NCI-H146 treated with DMSO at 0.1 percent for 48 hours (cell line): Measurements from ENCODE around the gene MXRA8.
"Not testable (repeated sequence)": the region's sequence is repeated elsewhere in the genome, so short reads cannot be mapped to it uniquely, and the experiment has no call there.

Experiments
- DNase-seq: peaks from one replicate; lab custom pipeline; 2025; ENCODE audit not compliant: unreplicated experiment; lab: John Stamatoyannopoulos, UW

The MXRA8 gene

GRCh38 chr1:1393014-1393413, 34.7 kb upstream of the MXRA8 start:
- no peak for DNase-seq

- DNase-seq = no peak
Measured at GRCh38 chr1:1391225-1391624, 32.9 kb upstream of the MXRA8 start.

- no peak for DNase-seq
Measured at GRCh38 chr1:1390675-1391074, 32.3 kb upstream of the MXRA8 start.

DNA sequence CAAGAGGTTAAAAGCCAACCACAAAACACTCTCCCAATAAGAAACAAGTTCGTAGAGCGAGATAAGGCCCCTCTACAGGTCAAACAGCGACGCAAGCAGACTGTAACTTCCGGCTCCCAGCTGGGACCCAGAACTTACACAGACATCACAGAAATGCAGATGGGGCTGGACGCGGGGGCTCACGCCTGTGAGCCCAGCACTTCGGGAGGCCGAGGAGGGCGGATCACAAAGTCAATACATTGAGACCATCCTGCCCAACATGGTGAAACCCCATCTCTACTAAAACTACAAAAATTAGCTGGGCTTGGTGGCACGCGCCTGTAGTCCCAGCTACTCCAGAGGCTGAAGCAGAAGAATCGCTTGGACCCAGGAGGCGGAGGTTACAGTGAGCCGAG, 29.7 kb upstream of the MXRA8 start:
- no peak for DNase-seq

DNA sequence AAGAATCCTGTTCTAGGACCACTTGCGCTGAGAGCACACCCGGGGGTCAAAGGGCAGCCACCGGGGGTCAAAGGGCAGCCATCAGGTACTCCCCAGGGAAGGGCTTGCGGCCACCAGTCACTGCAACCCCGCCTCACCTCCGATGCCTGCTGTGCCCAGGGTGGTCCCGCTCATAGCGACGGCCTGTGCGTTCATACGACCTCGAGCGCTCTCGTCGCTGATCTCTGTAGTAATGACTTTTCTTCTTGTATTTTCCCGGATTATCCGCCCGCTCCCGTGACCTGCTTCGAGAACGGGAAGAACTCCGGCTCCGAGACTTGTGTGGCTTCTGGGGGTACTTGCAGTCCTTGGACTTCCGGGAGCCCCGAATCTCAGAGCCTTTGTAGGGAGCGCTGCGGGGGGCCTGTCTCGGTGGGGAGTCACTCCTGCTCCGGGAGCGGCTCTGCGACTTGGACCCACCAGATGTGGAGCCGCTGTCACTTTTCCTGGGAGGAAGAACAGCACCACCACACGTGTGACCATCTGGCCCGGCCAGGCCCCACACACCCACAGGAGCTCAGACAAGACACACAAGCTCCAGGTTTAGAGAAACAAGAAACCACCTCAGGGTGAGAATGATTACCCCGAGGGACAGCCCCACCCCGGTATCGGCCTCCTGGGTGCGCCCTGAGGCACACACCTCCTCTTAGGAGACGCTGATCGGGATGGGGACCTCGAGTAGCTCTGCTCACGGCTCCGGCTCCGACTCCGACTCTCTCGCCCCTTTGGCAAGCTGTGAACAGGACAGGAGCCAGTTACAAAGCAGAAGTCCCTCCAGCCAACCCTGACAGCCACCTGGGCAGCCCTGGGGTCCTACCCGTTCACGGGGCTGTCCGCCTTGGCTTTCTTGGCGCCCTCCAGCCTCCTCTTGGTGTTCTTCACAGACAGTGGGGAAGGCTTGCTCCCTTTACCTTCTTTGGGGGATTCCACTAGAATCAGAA, 29.0 kb upstream of the MXRA8 start:
- DNase-seq = no peak

GRCh38 chr1:1385931-1386330, 27.6 kb upstream of the MXRA8 start:
- DNase-seq = no peak

- DNase-seq = not testable (repeated sequence)
Measured at GRCh38 chr1:1385339-1385738, 27.0 kb upstream of the MXRA8 start.

DNA sequence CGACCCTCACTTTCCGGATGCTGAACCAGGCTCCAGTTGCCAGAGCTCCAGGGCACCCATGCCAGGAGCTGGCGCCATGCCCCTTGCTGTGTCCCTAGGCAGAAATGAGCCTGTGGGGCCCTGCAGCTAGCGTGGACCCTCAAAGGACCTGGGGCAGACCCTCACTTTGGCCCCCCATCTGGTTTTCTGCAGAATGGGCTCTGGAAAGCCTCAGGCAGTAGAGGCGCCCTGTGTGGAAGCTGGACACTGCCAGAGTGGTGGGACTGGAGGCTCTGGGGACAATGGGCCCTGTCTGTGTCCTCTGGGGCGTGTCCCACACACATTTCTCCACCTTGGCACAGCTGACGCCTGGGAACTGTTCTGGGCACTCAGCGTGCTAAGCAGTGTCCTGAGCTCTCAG, 22.9 kb upstream of the MXRA8 start:
- DNase-seq = no peak

GRCh38 chr1:1380860-1381259, 22.5 kb upstream of the MXRA8 start:
- DNase-seq = no peak

DNA sequence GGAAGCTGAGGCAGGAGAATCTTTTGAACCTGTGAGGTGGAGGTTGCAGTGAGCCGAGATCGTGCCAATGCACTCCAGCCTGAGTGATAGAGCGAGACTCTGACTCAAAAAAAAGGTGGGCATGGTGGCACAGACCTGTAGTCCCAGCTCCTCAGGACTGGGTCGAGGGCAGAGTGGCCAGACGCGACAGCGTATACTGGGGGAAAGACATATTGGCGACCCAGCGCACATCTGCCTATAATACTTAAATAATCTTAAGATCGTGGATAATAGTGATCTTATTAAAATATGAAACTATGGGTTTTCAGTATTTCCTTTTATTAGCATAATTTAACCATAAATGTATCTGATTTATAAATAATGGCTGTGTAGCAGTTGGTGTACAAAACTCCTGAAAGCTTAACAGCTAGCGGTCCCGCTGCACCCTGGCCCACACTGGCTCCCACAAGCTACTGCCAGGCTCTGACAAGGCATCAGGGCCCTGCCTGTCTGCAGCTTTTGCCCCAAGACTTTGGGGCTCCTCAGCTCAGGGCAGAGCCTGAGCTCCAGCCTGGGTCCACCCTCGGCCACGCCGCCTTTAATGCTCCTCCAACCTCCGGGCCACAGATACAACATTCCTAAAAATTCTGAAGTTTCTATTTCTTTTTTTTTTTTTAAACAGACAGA, 19.3 kb upstream of the MXRA8 start:
- no peak for DNase-seq

DNA sequence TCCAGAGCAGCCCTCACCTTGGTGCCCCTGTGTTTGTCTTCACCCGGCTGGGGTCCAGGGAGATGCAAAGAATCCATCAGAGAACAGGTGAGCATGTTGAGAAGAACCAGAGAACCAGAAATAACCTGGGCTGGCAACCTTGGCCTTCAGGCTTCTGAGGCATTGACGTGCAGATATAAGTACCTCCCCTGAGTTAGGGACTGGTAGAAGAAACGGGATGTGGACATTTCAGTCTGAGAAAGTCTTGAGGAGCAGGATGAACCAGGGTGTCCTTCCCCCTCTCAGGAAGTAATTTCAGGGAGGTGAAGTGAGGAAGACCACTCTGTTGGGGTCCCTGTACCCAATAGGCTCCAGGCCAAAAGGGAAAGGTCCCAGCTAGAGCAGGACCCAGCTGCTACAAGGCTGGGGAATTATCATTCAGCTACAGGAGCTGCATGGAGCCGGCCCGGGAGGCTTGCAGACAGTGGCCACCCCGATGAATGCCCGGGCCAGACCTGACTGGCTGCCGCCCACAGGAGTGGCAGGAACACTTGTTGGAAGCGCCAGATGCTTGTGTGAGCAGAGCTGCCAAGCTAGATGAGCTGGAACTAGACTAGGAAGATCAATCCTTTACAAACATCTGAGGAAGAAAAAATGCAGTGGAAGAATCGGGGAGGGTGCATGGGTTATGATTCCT, 18.3 kb upstream of the MXRA8 start:
- no peak for DNase-seq

DNA sequence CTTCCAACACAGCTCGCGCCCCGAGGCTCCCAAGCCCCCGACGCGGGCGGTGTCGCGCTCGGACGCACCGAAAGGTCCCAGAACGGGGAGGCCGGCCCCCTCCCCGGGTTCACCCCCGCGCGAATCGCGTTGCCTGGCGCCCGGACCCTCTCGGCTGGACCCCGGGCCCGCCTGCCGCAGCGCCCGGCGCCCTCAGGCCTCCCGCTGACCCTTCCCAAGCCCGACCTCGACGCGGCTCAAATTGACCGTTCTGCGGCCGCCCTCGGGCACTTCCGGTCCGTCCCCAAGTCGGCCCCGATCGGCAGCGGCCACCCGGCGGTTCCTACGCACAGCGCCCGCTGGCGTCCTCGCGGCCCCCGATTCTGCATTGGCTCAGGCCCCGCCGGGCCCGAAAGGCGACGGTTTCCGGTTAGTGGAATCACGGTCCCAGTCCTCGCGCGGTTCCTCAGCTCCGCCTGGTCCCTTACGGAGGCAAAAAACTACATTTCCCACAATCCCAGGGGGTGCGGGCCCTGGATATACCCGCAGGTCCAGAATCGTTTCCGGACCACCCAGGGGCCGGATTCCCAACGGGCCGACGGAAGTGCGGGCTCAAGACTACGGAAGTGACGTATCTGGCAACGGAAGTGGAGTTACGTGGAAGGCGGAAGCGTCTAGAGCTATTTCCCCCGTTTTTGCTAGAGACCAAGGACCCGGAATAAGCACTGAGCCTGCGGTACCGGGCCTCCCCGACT, 16.7 kb upstream of the MXRA8 start, which contains the start of gene AURKAIP1:
Gene AURKAIP1, minus strand, starts transcription at position 279 of the 734 bp plus-strand sequence. CDS start 451 bp downstream, outside the sequence.
- DNase-seq = peak; percentile 91

DNA sequence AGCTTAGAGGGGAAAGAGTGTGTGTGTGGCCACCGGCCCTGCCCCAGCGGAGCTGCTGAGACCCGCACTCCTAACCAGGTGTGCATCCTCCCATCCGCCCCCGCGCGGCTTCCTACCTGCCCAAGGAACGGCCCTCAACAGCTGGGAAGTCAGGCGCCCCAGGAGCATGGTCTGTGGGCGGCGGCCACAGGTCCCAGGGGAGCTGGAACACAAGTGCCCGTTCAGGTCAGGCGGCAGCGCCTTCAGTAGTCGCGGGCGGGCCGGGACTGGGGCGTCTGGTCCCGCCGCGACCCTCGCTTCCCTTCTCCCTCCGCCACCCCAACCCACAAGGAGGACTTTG, 16.2 kb upstream of the MXRA8 start:
- DNase-seq = no peak

DNA sequence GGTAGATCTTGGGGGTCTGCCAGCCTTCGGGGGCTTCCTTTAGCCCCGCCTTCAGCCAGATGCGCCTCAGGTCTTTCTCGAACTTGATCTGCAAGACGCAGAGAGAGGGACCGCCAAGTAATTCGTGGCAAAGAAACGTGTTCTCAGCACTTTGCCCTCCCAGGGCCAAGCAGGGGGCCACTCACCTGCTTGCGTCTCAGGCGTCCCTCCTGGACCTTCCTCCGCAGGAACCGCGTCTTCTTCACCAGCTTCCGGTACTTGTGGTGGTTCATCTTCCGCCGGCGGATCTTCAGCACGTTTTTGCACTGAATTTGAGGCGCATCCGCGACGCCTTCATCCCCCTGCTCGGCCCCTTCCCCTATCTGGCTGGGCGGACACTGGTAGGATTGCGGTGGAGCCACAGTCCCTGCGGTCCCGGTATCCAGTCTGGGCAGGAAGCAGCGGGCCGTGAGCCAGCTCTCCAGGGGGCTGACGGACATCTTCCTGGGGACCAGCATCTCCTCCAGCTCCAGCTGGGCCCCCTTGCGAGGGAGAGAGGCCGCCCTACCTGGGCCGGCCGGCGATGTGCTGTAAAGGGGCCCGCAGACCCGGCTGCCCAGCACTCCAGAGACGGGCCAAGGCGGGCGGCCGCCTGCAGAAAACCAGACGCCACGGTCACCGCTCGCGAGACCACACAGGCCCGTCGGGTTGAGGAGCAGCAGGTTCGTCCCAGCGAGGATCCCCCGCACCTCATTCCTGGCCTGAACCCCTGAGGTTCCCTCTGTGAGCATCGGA, 15.6 kb upstream of the MXRA8 start:
- DNase-seq = no peak

DNA sequence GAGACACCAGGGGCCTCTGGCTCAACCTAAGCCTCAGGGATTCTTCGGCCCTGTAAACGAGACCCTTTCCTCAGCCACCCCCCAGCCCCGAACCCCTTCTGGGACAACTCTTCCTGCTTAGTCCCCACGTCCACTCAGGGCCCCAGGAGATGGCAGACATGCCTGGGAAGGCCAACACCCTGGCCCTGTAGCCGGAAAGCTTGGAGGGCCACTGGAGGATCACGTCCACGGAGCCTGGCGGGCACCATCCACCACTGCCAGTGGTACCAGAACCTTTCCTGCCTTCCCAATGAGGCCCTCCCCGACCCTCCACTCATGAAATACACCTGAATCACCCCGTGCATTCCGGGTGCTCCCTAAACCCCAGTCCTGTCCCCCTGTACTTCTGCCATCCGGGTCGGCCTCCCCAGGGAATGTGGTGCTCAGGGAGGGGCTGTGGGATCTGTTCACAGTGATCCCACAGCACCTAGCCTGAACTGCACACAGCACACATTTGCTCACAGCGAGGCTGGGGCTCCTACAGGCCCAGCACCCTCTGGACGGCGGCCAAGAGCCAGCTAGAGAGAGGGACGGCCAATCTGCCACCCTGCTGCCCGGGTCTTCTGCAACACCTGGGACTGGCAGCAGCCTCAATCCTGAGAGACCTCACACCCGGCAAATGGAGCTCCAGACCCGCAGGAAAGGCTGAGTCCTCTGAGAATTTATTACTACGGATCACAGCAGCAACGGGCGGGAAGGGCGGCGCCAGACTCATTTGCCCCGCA, 14.9 kb upstream of the MXRA8 start:
- no peak for DNase-seq

GRCh38 chr1:1371746-1372711, 13.7 kb upstream of the MXRA8 start:
- peak; percentile 26 for DNase-seq

DNA sequence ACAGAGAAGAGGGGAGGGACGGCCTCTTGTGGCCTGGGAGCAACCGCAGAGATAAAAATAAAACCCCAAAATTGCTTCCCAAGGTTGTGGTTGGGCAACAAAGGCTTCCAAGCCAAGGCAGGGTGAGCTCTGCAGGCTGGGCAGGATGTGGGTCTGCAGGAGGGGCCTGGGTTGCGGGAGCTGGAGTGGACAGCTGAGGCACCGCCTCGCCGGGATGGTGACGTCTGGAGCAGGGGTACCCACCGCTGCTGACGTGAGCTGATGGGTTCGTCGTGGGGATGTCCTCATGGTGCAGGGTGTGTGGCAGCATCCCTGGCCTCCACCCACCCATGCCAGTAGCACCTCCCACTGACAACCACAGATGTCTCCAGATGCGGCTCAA, 13.0 kb upstream of the MXRA8 start:
- no peak for DNase-seq

- no peak for DNase-seq
Measured at GRCh38 chr1:1370771-1371300, 12.5 kb upstream of the MXRA8 start.
